Measurements from ENCODE around the gene HSPA1L.

GRCh38 chr6:31762356-31762755 lies 52.7 kb downstream of the HSPA1L start, which contains the start of gene SAPCD1:
- no peak for TF ChIP-seq CTCF (conservative IDR thresholded peaks at IDR 0.05; ENCODE audit: low read depth in 2 of 2)
- TF ChIP-seq POLR2AphosphoS5 (IDR thresholded peaks at IDR 0.05; ENCODE audit: low read depth) = no peak
- no peak for TF ChIP-seq REST (IDR thresholded peaks at IDR 0.05; ENCODE audit: unreplicated experiment)
- no peak for TF ChIP-seq ETS1 (IDR thresholded peaks at IDR 0.05)
- no peak for TF ChIP-seq CREB1 (CRISPR knock-in tag; IDR thresholded peaks at IDR 0.05; ENCODE audit: low read depth)
- no peak for TF ChIP-seq EZH2 (IDR thresholded peaks at IDR 0.05; ENCODE audit: low read depth, unreplicated experiment)

Measured in GM23338 (cell line).